ENCODE results near the gene DMRT3. TPM values are rescaled to one million over a fixed set of nuclear protein-coding genes. Genes with fewer than 3 reads are reported as not detected.

Gene DMRT3
- total and polyA plus RNA-seq, 2 donors (not counting 1 experiment from before 2014, with no cell fraction given) = not detected

DNA sequence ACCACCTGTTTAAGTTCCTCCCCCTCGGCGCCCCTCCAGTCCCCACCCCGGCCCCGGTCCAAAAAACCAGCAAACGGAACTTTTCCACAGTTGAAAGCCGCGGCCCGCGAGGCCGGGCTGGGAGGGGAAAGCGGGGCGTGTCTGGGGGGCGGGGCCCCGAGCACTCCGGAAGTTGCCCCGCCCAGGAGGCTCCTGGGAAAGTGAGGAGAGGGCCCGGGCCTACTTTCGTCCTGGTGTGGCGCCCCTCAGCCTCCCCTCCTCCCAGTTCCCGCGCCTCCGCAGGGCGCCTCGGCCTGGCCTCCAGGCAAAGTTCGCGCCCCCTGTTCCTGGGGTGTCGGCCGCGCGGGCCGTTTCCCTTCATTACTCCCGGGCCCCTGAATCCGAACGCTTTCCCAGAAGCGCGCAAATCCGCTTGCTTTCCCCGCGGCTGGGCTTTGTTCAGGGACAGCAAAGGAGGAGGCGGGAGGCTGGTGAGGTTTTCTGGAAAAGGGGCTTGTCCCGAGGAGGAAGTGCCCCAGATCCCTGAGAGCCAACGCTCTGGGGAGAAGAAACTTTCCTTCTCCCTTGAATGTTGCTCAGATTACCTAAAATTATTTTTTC, 4.5 kb upstream of the DMRT3 start:
- DNase-seq (no peak), ATAC-seq (ENCODE audit: low read depth) (no peak)
- ChIA-PET POLR2A (no interaction called here), CTCF (no interaction called here)
- WGBS (ENCODE audit: insufficient coverage) = 8% methylated on average over 34 of the region's 42 CpGs
- H3K4me3 Mint-ChIP-seq = no peak overlapping the region
- Histone ChIP-seq H3K4me1 (ENCODE audit: control insufficient read depth in 2 of 2, insufficient read depth in 2 of 2, low read length in 2 of 2) (peaks cover 25 to 47% of the 10 kb centered on the region in 2 donors), H3K27ac (ENCODE audit: low read length in 2 of 2) (no peak overlapping the region), H3K9me3 (ENCODE audit: control extremely low read depth in 1 of 3, control insufficient read depth in 2 of 3, insufficient read depth in 1 of 3, low read length in 2 of 3) (peaks cover 0 to 66% (median 11%) of the 10 kb centered on the region in 3 donors), H3K36me3 (replicated peaks in 1 of 2; ENCODE audit: control extremely low read depth in 1 of 2, control insufficient read depth in 1 of 2, extremely low read depth in 1 of 2, insufficient read depth in 2 of 2, low read length in 1 of 2) (no peaks in the 10 kb centered on the region), H3K4me2 (replicated peaks; ENCODE audit: low read depth, low read length, poor library complexity, severe bottlenecking) (peak overlapping the region; percentile 61), H3K9ac (ENCODE audit: low read length) (no peak overlapping the region), H4K20me1 (ENCODE audit: control insufficient read depth, insufficient read depth, low read length, poor library complexity, severe bottlenecking) (no peaks in the 10 kb centered on the region), H2AFZ (ENCODE audit: insufficient read depth, low read depth, low read length, poor library complexity, severe bottlenecking) (peak overlapping the region; percentile 28), H3K79me2 (ENCODE audit: control insufficient read depth, insufficient read depth, low read length) (no peaks in the 10 kb centered on the region), H3K27me3 (replicated peaks in 1 of 4; ENCODE audit: control extremely low read depth in 1 of 4, control insufficient read depth in 3 of 4, insufficient read depth in 4 of 4, low read length in 3 of 4) (peaks cover 0 to 90% (median 77%) of the 10 kb centered on the region in 4 experiments), H3K4me3 (ENCODE audit: control extremely low read depth in 1 of 5, extremely low read depth in 1 of 5, insufficient read depth in 1 of 5, low read depth in 2 of 5, low read length in 4 of 5) (peak overlapping the region in 1 of 5 experiments; percentile 12)
- TF ChIP-seq EZH2 (IDR thresholded peaks at IDR 0.05; ENCODE audit: borderline replicate concordance, insufficient read depth, low read depth, low read length, poor library complexity, severe bottlenecking) = no peak
- TF ChIP-seq, protein P1, sequence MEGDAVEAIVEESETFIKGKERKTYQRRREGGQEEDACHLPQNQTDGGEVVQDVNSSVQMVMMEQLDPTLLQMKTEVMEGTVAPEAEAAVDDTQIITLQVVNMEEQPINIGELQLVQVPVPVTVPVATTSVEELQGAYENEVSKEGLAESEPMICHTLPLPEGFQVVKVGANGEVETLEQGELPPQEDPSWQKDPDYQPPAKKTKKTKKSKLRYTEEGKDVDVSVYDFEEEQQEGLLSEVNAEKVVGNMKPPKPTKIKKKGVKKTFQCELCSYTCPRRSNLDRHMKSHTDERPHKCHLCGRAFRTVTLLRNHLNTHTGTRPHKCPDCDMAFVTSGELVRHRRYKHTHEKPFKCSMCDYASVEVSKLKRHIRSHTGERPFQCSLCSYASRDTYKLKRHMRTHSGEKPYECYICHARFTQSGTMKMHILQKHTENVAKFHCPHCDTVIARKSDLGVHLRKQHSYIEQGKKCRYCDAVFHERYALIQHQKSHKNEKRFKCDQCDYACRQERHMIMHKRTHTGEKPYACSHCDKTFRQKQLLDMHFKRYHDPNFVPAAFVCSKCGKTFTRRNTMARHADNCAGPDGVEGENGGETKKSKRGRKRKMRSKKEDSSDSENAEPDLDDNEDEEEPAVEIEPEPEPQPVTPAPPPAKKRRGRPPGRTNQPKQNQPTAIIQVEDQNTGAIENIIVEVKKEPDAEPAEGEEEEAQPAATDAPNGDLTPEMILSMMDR (IDR thresholded peaks at IDR 0.05) = no peak
- no peak overlapping the region for H3K27ac Mint-ChIP-seq
- intact Hi-C loops (cut with micrococcal nuclease) = no loop called here
- peaks cover 13% of the 10 kb centered on the region for H3K4me1 Mint-ChIP-seq
- H3K9me3 Mint-ChIP-seq (ENCODE audit: insufficient read depth) = no peaks in the 10 kb centered on the region
- peaks cover 57% of the 10 kb centered on the region for H3K27me3 Mint-ChIP-seq

DNA sequence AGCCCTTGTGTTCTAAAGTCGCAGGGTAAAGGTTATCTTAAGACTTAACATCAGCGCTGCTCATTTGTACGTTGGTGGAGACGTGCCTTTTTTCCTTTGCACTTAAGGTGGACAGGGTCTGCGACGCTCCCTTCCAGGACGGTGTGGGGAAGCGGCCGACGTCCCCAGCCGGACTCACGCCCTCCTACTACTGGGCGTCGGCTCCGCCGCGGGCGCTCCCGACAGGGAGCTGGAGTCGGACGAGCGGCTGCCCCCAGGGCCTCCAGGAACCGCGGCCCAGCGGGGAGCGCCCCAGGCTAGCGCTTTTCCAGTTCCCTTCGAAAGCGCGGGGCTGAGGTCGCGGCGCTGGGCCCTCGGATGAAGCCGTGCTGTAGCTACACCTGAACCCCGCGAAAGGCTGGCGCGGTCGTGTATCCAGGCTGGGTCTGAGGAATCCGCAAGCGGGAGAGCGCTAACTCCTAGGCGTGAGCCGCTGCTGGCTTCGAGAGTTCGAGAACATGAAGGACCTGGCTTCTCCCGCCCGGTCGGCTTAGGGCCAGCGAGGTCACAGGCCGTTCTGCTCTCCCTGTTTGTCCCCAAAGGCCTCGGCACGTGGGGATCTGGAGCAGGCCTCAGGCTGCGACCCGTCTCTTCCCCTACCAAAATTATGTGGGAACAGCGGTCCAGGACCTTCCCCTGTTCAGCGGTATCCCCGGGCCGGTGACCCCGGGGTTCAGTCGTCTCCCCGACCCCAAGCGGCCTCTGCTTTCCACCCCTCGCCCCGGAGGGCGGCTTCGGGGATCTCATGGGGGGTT, 3.8 kb upstream of the DMRT3 start:
- no peak overlapping the region for H3K4me3 ChIP-seq (ENCODE audit: control extremely low read depth in 1 of 5, extremely low read depth in 1 of 5, insufficient read depth in 1 of 5, low read depth in 2 of 5, low read length in 4 of 5)
- H3K79me2 ChIP-seq (ENCODE audit: control insufficient read depth, insufficient read depth, low read length) = no peaks in the 10 kb centered on the region
- peaks cover 0 to 71% (median 11%) of the 10 kb centered on the region in 3 donors for H3K9me3 ChIP-seq (ENCODE audit: control extremely low read depth in 1 of 3, control insufficient read depth in 2 of 3, insufficient read depth in 1 of 3, low read length in 2 of 3)
- ATAC-seq (ENCODE audit: low read depth) (no peak), DNase-seq (peak; percentile 47)
- Mint-ChIP-seq H3K27ac (no peak overlapping the region), H3K9me3 (ENCODE audit: insufficient read depth) (no peaks in the 10 kb centered on the region), H3K4me3 (no peak overlapping the region), H3K27me3 (peaks cover 53% of the 10 kb centered on the region), H3K4me1 (peaks cover 13% of the 10 kb centered on the region)
- ChIA-PET CTCF (no interaction called here), POLR2A (no interaction called here)
- intact Hi-C loops (cut with micrococcal nuclease) = no loop called here
- H3K36me3 ChIP-seq (replicated peaks in 1 of 2; ENCODE audit: control extremely low read depth in 1 of 2, control insufficient read depth in 1 of 2, extremely low read depth in 1 of 2, insufficient read depth in 2 of 2, low read length in 1 of 2) = no peaks in the 10 kb centered on the region
- no peak overlapping the region for H3K27ac ChIP-seq (ENCODE audit: low read length in 2 of 2)
- peaks cover 0 to 88% (median 73%) of the 10 kb centered on the region in 4 experiments for H3K27me3 ChIP-seq (replicated peaks in 1 of 4; ENCODE audit: control extremely low read depth in 1 of 4, control insufficient read depth in 3 of 4, insufficient read depth in 4 of 4, low read length in 3 of 4)
- 7% methylated on average over 68 of the region's 68 CpGs for WGBS (ENCODE audit: insufficient coverage)
- H2AFZ ChIP-seq (ENCODE audit: insufficient read depth, low read depth, low read length, poor library complexity, severe bottlenecking) = peak overlapping the region; percentile 28
- peak; percentile 81 for TF ChIP-seq EZH2 (IDR thresholded peaks at IDR 0.05; ENCODE audit: borderline replicate concordance, insufficient read depth, low read depth, low read length, poor library complexity, severe bottlenecking)
- TF ChIP-seq, protein P1 (IDR thresholded peaks at IDR 0.05) = no peak
- H3K9ac ChIP-seq (ENCODE audit: low read length) = no peak overlapping the region
- peaks cover 28 to 47% of the 10 kb centered on the region in 2 donors for H3K4me1 ChIP-seq (ENCODE audit: control insufficient read depth in 2 of 2, insufficient read depth in 2 of 2, low read length in 2 of 2)
- H4K20me1 ChIP-seq (ENCODE audit: control insufficient read depth, insufficient read depth, low read length, poor library complexity, severe bottlenecking) = no peaks in the 10 kb centered on the region
- peak overlapping the region; percentile 61 for H3K4me2 ChIP-seq (replicated peaks; ENCODE audit: low read depth, low read length, poor library complexity, severe bottlenecking)

All from B cell (primary cell).